Islet precursor cell (in vitro differentiated cells): ENCODE measurements around the gene CADM2.

ENCODE experiments used
- DNase-seq: peaks from one replicate; pipeline ENCODE4 v3.0.0-alpha.2; 2018

Gene CADM2

DNA sequence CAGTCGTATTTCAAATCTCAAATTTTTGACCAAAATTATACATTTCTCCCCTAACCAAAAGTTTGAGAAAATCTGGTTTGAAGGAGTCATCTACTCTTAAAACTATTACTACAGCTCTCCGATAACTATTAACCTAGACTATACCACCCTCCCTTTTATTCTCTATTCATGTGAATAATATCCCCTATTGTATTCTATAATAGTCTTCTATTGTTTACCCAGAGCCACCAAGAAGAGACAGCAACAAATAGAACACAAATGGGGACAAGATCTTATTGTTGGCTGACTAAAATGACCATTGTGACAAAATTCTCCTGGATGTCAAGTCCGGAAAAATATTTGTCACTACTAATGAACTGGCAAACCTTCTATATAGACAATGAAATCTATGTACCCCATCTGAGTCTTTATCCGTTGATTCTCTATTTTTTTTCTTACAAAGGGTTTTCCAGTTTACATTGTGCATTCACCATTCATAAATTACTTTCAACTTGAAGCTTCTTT is 618.0 kb downstream of the CADM2 start:
- DNase-seq, result no peak

GRCh38 chr3:85584779-85585356 is 626.1 kb downstream of the CADM2 start:
- no peak for DNase-seq

DNA sequence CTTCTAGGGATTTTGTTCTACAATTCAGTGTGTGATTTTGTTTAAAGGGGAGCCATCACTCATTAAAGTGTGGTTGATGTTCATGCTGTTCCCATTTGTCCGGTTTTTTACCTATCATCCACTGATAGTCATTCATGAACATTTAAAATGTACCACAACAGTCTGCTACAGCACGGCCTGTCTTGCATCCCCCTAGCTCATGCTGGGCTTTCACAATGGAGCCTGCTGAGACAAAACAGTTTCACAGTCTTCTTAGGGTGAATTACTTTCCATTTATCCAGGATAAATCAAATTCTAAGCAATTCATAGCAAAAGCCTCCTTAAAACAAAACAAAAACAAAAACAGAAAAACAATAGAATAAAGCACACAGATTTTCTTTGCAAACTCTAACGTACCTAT is 627.2 kb downstream of the CADM2 start:
- DNase-seq, result no peak

DNA sequence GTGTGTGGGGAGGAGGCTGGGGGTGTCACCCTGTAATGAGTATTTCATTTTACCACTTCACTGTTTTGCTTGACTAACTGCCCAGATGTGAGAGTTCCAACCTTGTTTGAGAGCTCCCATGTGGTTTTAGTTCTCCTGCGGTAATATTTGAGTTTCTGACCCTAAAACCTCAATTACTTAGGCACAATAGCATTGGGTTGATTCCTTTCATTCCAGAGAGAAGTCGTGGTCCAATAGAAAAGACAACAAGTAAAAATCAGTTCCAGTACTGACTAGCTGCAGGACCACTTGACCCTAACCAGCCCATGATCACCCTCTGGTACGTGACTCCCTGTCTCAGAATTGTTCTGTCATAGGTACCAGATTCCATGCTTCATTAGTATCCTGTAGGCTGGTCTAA is 630.4 kb downstream of the CADM2 start:
- DNase-seq, result no peak

DNA sequence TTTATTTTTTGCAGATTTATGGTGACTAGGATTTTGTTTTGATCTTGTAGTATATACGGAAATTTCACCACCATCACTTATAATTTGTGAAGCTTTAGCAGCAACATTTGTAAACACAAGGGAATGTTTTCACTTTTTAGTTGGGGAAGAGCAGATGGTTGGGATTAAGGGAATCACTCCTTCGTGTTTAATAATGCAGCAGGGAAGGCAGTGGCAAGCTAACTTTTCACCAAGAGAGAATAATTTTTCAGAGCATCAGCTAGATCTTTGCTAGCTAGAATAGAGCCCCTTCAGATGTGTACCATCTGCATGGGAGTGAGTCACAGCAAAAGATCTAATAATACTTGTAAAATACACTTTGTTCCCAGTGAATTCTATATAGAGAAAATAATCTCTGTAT is 632.7 kb downstream of the CADM2 start:
- no peak for DNase-seq

GRCh38 chr3:85592256-85592655 is 633.5 kb downstream of the CADM2 start:
- no peak for DNase-seq

GRCh38 chr3:85594676-85595075 is 635.9 kb downstream of the CADM2 start:
- DNase-seq, result no peak

- DNase-seq, result peak; percentile 59
Measured at GRCh38 chr3:85603378-85603777, 644.6 kb downstream of the CADM2 start.

GRCh38 chr3:85604641-85605040 is 645.9 kb downstream of the CADM2 start:
- DNase-seq, result no peak

DNA sequence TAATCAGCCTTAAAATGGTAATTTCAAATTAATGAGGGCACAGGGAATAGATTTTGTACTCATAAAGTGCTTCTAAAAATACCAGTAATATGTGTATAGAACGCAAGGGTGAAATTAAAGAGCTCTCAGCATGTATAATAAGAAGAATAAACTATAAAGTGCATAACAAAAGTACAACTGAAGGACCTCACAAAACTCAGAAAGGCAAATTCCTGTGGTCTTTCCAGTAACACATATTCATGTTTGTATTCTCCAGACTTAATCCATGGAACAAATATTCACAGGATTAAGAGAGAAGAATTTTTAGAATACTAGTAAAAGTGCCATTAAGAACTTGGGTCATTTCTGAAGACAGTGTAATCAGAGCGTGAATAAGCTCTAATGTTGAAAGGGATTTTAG is 646.3 kb downstream of the CADM2 start:
- DNase-seq, result no peak

- no peak for DNase-seq
Measured at GRCh38 chr3:85626662-85627061, 667.9 kb downstream of the CADM2 start.

DNA sequence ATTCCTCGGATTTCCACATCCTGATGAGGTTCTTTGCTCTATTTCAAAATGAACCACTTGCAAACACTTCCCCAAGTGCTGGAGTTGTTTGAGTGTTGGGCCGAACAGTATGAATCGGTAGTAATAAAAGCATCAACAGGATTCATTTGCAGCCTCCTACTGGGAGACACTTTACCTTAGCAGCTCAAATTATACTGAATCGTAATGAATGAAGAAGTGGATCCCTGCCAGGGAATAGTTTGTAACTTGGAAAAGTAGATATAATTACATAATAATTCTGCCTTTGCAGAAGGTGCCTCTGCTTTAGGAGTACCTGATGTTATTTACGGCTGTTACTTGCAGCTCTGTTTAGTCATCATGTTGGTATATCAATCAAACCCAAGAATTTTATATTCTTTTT is 669.1 kb downstream of the CADM2 start:
- DNase-seq, result no peak

- no peak for DNase-seq
Measured at GRCh38 chr3:85631070-85631469, 672.3 kb downstream of the CADM2 start.

GRCh38 chr3:85632921-85633320 is 674.1 kb downstream of the CADM2 start:
- DNase-seq, result no peak

- no peak for DNase-seq
Measured at GRCh38 chr3:85652360-85652759, 693.6 kb downstream of the CADM2 start.

DNA sequence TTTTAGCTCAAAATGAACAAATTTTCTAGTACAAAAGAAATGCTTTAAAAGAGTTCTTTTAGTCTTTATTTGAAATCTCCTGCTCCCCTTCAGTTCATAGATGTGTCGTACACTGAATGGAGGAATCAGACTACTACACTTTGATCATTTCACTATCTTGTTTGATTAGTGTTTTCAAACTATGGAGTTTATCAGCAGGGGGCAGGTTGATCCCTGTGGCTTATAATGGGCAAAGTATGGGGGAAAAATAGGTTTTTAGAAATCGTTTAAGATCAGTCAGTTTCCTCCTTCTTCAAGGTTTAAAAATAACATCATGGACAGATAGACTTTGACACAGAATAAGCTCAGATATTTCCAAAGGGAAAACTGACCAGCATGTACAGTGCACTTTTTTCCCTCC is 701.7 kb downstream of the CADM2 start:
- no peak for DNase-seq

DNA sequence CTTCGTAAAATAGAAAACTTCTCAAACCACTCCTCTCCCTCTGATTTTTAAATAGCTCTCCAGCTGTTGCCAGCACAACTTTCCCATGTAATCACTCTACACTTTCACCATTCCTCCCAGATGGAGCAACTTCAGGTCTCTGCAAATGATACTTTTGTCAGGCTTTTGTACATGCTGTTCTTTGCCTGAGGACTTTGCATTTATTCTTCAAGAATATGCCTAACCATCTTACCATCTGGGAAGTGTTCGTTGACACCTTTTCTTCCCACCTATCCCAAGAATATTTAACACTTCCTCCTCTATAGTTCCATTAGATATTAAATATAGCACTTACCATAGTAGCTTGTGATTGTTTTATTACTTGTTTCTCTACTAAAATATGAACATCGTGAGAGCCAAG is 703.7 kb downstream of the CADM2 start:
- no peak for DNase-seq

DNA sequence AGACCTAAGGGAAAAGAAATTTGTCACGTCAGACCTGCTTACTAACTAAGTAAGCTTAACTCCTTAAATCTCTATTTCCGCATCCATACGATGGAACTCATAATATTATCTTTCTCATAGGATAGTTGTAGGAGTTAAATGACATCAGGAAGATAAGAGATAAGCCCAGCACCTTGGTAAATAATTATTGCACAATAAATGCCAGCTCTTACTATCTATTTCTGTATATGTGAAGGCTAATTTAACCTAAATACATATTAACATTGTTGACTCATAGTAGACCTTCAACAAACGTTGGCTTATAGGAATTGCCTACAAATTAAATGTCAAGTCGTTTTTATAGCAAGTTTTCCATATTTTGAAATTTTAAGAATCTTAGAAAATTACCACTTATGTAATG is 709.0 kb downstream of the CADM2 start:
- DNase-seq, result no peak

DNA sequence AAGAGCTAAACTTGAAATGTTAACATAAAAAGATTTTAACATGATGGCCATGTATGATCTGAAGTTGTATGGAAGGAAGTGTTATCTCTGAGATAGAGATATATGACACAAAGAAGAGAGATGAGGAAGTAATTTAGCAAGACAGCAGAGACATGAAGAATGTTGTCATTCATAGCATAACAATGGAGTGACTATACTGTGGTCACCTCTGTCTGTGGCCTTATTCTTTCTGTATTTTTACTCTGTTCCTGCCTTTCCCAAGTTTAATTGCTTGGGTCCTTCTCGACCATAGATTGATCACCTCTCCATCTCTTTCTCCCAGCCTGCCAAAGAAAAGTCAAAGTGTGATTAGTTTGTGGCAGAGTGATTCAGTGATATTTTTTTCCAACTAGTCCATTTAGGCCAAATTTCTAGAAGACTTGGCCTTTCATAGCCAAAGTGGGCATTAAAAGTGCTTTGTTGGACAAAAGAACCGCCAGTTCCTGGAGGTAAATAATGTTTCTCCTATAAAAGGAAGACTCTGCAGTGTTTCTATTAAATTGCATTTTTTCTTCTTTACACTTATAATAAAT is 711.9 kb downstream of the CADM2 start:
- no peak for DNase-seq

DNA sequence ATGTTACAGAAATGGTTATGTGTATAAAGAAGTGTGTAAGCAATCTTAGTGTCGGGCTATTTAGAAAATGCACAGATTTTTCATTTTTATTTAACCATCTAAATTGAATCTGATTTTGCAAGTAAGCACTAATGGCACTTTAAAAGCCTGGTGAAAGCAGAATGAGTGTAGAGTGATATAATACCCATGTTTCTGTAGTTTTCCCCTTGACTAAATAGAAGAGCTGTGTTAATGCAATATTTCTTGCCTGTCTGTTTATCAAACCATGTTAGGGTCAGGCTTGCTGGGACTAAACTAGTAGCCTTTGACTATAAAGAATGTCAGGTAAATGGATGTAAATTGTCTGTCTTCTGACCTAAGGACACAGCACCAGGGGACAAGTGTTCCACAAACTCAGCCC is 714.0 kb downstream of the CADM2 start:
- DNase-seq, result no peak

DNA sequence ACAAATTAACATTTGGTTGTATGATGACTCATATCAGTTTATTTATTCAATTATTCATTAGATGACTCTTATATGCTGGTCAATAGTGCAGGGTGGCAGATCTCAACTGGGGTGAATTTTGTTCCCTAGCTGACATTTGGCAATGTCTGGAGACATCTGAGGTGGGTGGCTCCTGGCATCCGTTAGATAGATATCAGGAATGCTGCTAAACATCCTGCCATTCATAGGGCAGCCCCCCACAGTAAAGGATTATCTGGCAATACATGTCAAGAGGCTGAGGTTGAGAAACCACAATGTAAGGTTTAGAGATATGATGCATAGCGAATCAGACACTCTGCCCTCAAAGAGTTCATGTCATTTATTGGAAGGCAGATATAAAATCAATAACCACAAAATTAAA is 719.9 kb downstream of the CADM2 start:
- no peak for DNase-seq

- no peak for DNase-seq
Measured at GRCh38 chr3:85681906-85682305, 723.1 kb downstream of the CADM2 start.

DNA sequence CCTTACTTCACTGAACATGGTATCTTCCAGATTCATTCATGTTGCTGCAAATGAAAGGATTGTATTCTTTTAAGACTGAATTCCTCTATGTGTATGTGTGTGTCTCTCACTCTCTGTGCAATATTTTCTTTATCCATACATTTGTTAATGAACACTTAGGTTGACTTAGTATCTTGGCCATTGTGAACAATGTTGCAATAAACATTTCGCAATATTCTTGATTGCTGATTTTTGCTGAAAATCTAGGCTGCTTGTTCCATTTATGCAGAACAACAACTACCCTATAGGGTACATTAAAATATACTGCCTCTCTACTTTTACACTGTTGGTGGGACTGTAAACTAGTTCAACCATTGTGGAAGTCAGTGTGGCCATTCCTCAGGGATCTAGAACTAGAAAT is 732.4 kb downstream of the CADM2 start:
- no peak for DNase-seq

DNA sequence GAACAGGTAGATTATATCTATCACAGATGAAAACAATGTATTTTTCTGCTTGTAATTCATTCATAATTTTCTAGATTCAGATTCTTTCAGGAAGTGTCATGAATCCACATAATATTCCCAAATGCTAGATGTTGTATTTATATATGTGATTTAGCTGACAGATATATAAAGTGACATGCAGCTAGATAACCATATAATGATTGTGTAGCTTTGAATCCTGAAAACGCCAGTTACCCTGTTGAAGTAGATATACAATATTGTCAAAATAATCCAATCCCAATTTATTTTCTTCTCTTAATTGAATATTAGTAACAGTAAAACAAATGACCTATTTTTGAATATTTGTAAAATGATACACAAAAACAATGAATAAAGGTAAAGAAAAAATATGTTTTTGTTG is 738.4 kb downstream of the CADM2 start:
- DNase-seq, result no peak

GRCh38 chr3:85706130-85706529 is 747.3 kb downstream of the CADM2 start:
- no peak for DNase-seq
